Stimulated activated CD4-positive, alpha-beta T cell treated with anti-CD3 and anti-CD28 coated beads, Interleukin-4, amount 100 ng/mL, for 24 hours (primary cell): ENCODE results near the gene TIE1.

Source experiments
- DNase-seq: peaks from one replicate; pipeline ENCODE4 v3.0.0-alpha.2; 2020

TIE1 gene

DNA sequence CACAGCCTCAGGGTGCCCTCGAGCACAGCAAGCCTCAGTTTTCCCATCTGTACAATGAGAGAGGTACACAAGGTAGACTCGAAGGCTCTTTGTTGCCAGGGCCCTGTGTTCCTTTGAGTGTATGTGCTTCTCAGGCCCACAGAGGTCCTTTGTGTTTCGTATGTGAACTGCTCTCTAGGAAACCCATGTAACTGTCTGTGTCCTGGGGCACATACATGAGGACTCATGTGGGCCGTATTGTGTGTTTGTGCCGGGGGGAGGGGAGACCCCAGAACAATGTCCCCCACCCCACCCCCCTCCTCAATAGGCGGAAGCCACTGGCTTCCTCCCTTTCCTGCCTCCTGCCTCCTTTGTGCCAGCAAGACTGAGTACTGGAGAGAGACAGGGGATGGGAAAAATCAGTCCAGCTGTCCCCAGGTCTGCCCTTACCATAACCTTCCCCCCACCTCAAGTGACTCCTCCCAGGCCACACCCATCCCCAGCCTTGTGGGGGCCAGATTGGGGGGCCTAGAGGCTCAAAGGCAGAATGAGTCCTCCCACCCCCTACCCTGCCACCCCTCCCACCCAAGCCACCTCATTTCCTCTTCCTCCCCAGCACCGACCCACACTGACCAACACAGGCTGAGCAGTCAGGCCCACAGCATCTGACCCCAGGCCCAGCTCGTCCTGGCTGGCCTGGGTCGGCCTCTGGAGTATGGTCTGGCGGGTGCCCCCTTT lies at the start of gene TIE1:
Gene TIE1 (plus strand): TSS at position 605 of the 717 bp plus-strand sequence. CDS start 90 bp downstream, at position 695.
- DNase-seq, result no peak

GRCh38 chr1:43251024-43251423 lies 49.8 kb upstream of the TIE1 start:
- no peak for DNase-seq

DNA sequence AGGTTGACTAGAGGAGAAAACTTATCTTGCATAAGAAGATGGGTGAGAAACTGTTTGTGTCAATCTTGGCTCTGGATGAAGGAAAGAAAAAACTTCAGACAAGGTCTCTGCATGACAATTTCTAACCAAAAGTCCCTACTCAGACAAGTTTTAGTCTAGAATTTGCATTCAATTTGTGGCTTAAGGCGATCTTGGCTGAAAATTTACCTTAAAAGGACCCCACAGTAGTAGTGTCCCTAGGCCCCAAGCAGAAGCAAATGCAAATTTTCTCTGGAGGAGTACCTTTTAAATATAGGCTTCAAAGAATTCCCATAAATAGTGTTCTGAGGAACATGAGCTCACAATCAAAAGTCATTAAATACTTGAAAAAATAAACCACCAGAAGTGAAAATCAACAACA lies 48.6 kb upstream of the TIE1 start:
- DNase-seq, result no peak

GRCh38 chr1:43253173-43253572 lies 47.6 kb upstream of the TIE1 start:
- no peak for DNase-seq

DNA sequence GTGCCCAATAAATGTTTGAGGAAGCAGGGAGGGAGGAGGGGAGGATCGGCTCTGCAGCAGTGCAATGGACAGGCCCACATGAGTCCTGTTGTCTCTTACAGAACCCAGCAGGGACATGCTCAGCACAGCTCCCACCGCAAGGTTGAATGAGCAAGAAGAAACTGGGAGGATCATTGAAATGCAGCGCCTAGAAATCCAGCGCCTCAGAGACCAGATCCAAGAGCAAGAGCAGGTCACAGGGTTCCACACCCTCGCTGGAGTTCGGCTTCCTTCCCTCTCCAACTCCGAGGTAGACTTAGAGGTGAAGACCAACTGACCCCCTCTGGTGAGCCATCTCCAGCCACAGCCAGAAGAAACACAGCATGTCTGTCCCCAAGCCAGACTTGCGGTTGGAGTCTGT lies 46.9 kb upstream of the TIE1 start:
- no peak for DNase-seq

DNA sequence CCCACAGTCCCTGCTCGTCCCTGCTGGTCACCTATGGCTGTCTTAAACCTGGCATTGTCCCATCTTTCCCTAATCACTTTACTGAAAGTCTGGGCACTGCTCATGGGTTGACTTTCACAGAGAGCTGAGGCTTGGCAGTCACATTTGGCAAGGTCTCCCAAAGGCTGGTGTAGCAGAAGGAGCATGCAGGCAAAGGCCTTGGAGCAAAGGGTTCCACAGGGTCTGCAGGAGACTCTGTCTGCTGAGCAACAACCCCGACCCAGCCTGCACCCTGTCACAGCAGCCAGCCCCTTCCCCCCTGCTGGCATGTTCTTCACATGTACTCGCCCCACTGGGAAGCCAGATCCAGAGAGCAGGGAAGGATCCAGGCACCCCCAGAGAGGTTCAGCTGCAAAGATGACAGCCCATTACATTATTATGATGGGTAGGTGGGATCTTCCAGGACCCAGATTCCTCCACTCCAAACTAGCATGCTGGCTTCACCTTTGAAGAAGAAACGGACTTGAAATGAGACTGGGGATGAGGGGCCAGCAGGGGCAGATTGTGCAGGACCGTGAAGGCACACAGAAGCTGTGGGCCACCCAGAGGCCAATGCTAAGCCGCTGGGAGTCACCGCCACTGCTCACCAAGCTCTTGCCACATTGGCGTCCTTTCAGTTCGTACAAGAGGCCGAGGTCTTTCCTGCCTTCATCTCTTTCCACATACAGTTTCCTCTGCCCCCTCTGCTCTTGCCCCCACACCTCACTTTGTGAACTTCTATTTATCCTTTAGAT lies 45.2 kb upstream of the TIE1 start:
- no peak for DNase-seq

- DNase-seq, result no peak
These were observed 43.9 kb upstream of the TIE1 start for GRCh38 chr1:43256675-43257570.

DNA sequence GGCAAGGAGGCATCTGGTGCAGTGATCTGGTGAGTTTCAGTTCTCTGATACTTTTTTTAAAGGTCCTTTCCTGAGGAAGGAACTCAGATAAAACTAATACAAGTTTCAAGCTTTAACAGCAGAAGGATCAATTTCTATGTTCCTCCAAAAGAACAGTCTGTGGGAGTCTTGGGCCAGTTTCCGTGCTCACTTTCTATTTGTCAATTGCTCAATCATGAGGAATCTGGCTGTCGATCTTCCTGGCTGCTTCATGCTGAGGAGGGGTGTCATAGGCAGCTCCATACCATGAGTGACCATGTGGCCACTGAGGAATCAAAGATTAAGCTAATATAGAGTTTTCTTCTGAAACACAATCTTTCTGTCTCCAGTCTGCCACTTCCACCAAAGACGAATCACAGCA lies 42.4 kb upstream of the TIE1 start:
- DNase-seq, result no peak

GRCh38 chr1:43265431-43265830 lies 35.4 kb upstream of the TIE1 start:
- DNase-seq, result no peak

GRCh38 chr1:43266881-43267280 lies 33.9 kb upstream of the TIE1 start:
- no peak for DNase-seq

DNA sequence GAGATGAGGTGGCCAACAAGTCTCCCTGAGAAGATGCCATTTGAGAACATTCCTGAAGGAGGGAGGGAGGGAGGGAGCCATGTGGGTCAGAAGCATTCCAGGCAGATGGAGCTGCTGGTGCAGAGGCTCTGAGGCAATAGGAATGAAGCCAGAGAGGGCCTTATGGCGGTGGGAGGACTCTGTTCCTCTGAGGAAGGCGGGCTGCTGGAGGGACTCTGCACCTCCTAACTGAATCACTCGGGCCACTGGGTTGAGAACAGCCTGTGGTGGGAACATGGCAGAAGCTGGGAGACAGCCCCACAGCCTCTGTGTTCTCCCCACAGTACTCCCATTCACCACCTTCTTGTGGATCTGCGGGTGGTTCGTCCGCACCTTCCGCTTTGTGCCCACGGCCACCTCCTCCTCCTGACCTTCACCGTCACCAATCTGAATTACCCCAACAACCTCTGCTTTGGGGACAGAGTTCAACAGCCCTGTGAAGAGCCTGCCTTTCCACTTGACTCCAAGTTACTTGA lies 33.4 kb upstream of the TIE1 start:
- DNase-seq, result no peak

DNA sequence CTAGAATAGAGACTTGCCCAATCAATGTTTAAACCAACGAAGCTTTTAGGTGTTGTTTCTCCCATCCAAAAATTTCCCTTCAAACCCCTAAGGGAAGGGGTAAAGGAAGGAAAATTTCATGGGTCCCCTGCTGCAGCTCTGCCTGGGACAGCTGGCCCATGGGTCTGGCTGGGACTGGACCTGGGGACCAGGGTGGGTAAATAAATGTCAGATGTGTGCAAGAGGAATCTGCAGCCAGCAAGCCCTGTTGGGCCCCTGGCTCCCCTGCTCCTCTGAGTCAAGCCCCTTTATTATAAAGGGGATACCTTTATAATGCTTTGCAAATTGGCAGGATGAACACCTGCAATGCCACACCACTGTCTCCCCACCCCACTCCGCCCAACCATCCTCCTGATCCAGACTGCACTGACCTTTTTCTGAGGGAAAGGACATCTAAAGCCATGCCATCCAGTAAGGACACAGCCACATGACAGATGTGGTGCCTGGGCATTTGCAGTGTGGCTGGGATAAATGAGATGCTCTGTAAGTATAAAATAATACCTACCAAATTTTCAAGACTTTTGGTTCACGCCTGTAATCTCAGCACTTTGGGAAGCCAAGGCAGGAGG lies 32.9 kb upstream of the TIE1 start:
- DNase-seq, result no peak

DNA sequence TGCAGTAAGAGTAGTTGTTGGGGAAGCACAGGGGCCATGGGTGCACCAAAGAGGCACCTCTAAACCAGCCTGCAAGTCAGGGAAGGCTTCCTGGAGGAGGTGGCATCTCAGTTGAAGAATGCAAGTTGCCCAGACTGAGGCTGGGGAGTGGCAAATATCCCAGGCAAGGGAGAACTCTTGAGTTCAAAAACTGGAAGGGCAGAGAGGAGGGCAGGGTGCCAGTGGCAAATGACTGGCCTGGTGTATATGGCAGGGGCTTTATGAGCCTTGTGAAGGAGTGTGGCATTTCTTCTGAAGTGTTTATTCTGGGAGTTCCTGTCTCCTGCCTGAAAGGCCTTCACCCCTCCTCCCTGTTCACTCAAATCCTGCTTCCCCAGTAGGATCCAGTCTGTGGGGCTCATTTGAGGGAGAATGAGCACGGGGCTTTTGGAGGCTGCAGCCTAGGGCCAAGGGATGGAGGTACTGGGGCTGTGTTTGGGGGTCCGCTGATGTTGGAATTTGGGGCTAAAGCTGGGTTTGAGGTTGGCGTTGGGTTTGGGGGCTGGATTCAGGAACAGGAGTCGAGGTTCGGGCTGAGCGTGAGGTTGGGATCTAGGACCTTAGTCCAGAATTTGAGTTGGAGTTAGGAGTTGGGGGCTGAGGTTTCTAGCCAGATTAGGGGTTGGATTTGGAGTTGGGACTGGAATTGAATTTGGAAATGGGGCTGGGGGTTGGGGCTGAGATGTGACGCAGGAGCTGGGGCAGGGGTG lies 31.0 kb upstream of the TIE1 start, which contains the start of gene TMEM125:
Gene TMEM125 (plus strand): TSS at position 357 of the 749 bp plus-strand sequence. CDS start 2,740 bp downstream, outside the sequence.
- DNase-seq, result no peak

DNA sequence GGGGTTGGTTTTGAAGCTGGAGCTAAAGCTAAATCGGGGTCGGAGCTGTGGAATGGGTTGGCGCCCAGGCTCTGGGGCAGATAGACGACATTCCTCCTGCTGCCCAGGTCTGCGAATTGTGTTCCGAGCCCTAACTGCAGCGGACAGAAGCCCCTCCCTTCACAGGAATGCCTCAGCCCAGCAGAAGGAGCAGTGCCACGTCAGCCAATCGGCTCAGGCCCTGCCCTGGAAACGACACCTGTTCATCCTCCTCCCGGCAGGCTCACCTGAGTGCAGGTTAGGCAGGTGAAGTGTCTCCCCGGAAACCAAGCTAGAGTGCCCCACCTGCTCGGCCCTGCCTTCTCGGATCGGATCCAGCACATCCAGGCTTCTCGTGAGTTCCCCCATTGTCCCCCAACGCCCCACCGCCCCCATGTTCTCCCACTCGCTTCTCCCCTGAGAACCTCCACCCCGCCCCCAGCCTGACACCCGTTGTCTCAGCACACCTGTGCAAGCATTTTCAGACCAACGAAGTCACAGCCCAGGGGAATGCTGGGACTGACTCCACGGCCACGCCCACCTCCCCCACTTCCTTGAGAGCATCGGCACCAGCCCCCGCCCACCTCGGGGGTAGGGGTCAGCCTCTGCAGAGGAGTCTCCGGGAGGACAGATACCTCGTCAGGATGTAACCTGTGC lies 30.2 kb upstream of the TIE1 start:
- DNase-seq, result no peak

- DNase-seq, result no peak
These were observed 29.3 kb upstream of the TIE1 start for GRCh38 chr1:43271186-43272118.

DNA sequence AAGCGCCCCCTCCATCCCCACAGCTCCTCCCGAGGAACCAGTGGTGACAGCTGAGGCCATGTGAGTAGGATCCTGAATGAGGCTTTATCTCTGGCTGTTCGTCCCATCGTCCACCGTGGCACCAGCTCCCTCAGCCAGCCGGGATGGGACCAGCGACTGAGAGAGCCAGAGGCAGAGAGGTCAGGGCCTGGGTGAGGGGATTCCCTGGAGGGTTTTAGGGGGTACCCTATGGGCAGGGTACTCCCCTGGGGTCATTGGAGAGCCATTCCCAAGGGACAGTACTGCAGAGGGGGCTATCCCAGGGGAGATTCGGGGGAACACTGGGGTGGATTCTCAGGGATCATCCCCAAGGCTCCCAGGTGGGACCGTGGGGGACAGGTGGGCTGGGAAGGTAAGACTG lies 28.6 kb upstream of the TIE1 start:
- DNase-seq, result no peak

DNA sequence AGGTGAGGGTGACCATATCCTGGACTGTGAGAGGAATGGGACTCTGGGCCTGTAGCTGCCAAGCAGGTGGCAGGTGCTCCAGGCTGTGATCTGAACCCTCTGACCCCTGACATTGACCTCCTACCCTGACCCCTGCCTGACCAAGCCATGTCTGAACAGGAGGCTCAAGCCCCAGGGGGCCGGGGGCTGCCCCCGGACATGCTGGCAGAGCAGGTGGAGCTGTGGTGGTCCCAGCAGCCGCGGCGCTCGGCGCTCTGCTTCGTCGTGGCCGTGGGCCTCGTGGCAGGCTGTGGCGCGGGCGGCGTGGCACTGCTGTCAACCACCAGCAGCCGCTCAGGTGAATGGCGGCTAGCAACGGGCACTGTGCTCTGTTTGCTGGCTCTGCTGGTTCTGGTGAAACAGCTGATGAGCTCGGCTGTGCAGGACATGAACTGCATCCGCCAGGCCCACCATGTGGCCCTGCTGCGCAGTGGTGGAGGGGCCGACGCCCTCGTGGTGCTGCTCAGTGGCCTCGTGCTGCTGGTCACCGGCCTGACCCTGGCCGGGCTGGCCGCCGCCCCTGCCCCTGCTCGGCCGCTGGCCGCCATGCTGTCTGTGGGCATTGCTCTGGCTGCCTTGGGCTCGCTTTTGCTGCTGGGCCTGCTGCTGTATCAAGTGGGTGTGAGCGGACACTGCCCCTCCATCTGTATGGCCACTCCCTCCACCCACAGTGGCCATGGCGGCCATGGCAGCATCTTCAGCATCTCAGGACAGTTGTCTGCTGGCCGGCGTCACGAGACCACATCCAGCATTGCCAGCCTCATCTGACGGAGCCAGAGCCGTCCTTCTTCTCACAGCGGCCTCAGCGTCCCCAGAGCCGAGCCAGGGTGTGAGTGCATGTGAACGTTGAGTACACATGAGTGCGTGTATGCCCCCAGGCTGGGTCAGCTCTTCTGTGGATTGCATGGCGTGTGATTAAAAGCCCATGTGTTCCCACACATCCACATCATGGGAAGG lies 27.9 kb upstream of the TIE1 start:
- DNase-seq, result no peak

DNA sequence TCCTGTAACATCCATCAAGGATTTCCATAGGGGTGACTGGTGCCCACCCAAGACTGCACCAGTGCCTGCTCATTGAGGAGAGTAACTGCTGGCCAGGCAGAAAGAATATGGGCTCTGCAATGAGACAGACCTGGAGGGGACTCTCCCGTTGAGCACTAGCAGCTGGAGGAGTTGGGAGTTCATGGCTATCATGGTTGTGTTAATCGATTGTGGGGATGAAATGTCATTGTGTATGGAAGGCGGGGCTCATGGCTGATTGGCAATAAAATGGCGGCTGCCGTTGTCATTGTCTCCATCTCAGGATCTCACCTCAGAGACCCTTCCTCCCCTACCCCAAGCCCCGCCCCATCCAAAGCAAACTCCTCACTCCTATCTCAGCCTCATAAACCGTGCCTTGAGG lies 27.1 kb upstream of the TIE1 start:
- no peak for DNase-seq
